Esophagus squamous epithelium (tissue), 5 donors: Measurements from ENCODE around the gene ZNF28. TPM values are rescaled to one million over a fixed set of nuclear protein-coding genes. Genes with fewer than 3 reads are reported as not detected.
"Not testable (repeated sequence)": the region's sequence is repeated elsewhere in the genome, so short reads cannot be mapped to it uniquely, and the experiment has no call there.

Experiments used
- DNase-seq: peaks from one replicate; lab custom pipeline; 2025; lab: John Stamatoyannopoulos, UW
- H3K27ac ChIP-seq, 4 donors: fragments of 200-600 bp; sonication (generic); one replicate each; pipeline ENCODE4 v1.5.1; 2016 to 2019; ENCODE audit warnings: mild to moderate bottlenecking in 1 of 4
- H3K27me3 ChIP-seq, 4 donors: fragments of 200-600 bp; sonication (generic); 1 replicate in 3 of 4; 2 replicates in 1 of 4; pipeline versions ENCODE4 v1.5.1 to v1.6.0; 2017 to 2021; ENCODE audit warnings: antibody characterized with exemption in 1 of 4
- H3K36me3 ChIP-seq, 3 donors: fragments of 200-600 bp; sonication (generic); one replicate each; pipeline ENCODE4 v1.5.1; 2016 to 2019
- H3K4me1 ChIP-seq, 3 donors: fragments of 200-600 bp; sonication (generic); one replicate each; pipeline ENCODE4 v1.5.1; 2017 to 2019
- H3K4me3 ChIP-seq, 4 donors: fragments of 200-600 bp; sonication (generic); 1 replicate in 3 of 4; 2 replicates in 1 of 4; pipeline ENCODE4 v1.5.1; 2016 to 2019; ENCODE audit warnings: mild to moderate bottlenecking in 2 of 4, moderate library complexity in 1 of 4
- H3K9me3 ChIP-seq, 3 donors: fragments of 200-600 bp; sonication (generic); one replicate each; pipeline ENCODE4 v1.5.1; 2016 to 2019
- POLR2A ChIP-seq, 4 donors: fragments of 450-650 bp; IDR thresholded peaks; one replicate each; pipeline ENCODE4 v1.6.1; 2017; ENCODE audit warnings: antibody characterized with exemption in 4 of 4, mild to moderate bottlenecking in 4 of 4, moderate library complexity in 3 of 4
- WGBS, 2 donors: methylation state at CpG; one replicate each; pipeline ENCODE4 v1.1.5; 2018; 5-methylcytosine and 5-hydroxymethylcytosine counted together
- intact Hi-C: fragments of 100-400 bp; cut with DNase I; formaldehyde crosslinking; loops from one replicate; pipeline ENCODE4 v1.15.0; 2022
- total RNA-seq, 4 donors: library from RNA; depleted of rRNA; stranded (reverse); fragments of >200 nt; gene quantifications; one replicate each; pipeline ENCODE4 v1.1.0, GENCODE V29; 2016
- TF ChIP-seq, protein P1 (sequence below), 6 experiments: fragments of 450-650 bp in 4 of 6; fragments of 200-600 bp in 2 of 6; sonication (generic) in 2 of 6; IDR thresholded peaks; one replicate each; pipeline ENCODE4 v1.5.1; 2016 to 2019; ENCODE audit warnings: antibody characterized with exemption in 6 of 6, mild to moderate bottlenecking in 4 of 6, moderate library complexity in 4 of 6
- donor health status: DM: yes; HTN: yes; CAD: no.

Gene ZNF28
- total RNA-seq, 4 donors from 2014 or later, result 4.0 to 11.8 (median 9.6) TPM

GRCh38 chr19:52786464-52787354 is 34.7 kb downstream of the ZNF28 start, which contains the start of gene ZNF600:
Gene ZNF600, minus strand, starts transcription at chr19:52786791. Its CDS starts 7,903 bp downstream, at chr19:52778888.
- peak; percentile 48 for DNase-seq
- WGBS, 2 donors, result 1 to 2% methylated on average over 38 to 39 of the region's 47 CpGs
- intact Hi-C loops, H3K27me3 ChIP-seq: not testable (repeated sequence)
- H3K4me3 ChIP-seq, result peak within 1 kb of the TSS; percentile 42 to 77 (median 65)
- peaks cover 0 to 30% (median 0%) of the 10 kb centered on the region in 3 donors for H3K9me3 ChIP-seq
- H3K4me1 ChIP-seq, result peaks cover 0 to 28% (median 4%) of the 10 kb centered on the region in 3 donors
- peaks cover 0 to 17% (median 0%) of the 10 kb centered on the region in 3 donors for H3K36me3 ChIP-seq
- peak within 1 kb of the TSS; percentile 78 to 91 (median 88) for H3K27ac ChIP-seq
- TF ChIP-seq, protein P1, sequence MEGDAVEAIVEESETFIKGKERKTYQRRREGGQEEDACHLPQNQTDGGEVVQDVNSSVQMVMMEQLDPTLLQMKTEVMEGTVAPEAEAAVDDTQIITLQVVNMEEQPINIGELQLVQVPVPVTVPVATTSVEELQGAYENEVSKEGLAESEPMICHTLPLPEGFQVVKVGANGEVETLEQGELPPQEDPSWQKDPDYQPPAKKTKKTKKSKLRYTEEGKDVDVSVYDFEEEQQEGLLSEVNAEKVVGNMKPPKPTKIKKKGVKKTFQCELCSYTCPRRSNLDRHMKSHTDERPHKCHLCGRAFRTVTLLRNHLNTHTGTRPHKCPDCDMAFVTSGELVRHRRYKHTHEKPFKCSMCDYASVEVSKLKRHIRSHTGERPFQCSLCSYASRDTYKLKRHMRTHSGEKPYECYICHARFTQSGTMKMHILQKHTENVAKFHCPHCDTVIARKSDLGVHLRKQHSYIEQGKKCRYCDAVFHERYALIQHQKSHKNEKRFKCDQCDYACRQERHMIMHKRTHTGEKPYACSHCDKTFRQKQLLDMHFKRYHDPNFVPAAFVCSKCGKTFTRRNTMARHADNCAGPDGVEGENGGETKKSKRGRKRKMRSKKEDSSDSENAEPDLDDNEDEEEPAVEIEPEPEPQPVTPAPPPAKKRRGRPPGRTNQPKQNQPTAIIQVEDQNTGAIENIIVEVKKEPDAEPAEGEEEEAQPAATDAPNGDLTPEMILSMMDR (IDR thresholded peaks at IDR 0.05), result peak in 5 of 6 experiments; percentile 17 to 54 (median 46)
- peak in 3 of 4 donors; percentile 20 to 71 (median 62) for TF ChIP-seq POLR2A (IDR thresholded peaks at IDR 0.05)

DNA sequence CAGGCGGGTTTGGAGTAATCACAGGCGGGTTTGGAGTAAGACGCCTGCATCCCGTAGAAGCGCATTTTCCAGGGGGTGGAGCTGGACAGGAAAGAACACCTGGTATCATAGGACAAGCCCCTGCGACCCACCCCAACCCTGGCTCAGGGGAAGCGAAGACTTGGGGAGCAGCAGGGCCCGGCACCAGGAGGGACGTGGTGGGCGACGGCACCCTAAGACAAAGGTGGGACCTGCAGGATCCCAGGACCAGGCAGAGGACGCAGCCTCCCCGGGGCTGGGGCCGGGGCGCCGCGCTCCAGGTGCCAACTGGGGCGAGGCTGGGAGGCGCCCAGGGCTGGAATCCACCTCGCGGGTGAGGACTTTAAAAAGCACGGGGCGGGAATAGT is 35.4 kb downstream of the ZNF28 start:
- 1% methylated on average over 15 of the region's 23 CpGs; no CpG with 5 or more reads in 1 of the 2 donors for WGBS, 2 donors
- no peak for DNase-seq
- TF ChIP-seq, protein P1 (IDR thresholded peaks at IDR 0.05), result no peak

DNA sequence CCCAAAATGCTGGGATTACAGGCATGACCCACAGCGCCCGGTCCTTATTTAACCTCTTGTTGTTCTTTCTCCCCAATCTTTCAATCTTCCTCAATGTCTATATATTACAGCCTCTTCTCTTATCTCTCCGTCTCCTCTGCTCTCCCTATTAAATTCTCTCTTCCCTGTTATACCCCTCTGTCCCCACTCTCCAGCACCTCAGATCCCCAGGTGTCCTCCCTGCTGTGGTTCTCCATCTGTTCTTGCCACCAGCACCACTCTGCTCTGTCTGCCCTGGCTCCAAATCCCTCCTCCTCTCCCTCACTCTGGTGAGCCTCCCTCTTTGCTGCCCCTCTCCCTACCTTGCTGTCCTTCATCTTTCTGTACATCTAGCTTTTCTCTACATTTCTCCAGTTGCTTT is 35.9 kb downstream of the ZNF28 start:
- H3K36me3 ChIP-seq, result peaks cover 0 to 29% (median 0%) of the 10 kb centered on the region in 3 donors
- H3K4me1 ChIP-seq, result peaks cover 0 to 28% (median 4%) of the 10 kb centered on the region in 3 donors
- TF ChIP-seq POLR2A (IDR thresholded peaks at IDR 0.05), result no peak
- TF ChIP-seq, protein P1 (IDR thresholded peaks at IDR 0.05), result no peak
- H3K27ac ChIP-seq, result peak overlapping the region in 1 of 4 donors; percentile 91
- no peak for DNase-seq
- H3K4me3 ChIP-seq, result peak overlapping the region in 3 of 4 donors; percentile 61 to 77 (median 69)
- H3K27me3 ChIP-seq, result no peaks in the 10 kb centered on the region
- intact Hi-C loops, result no loop called here
- H3K9me3 ChIP-seq, result peaks cover 0 to 27% (median 0%) of the 10 kb centered on the region in 3 donors
- 90 to 95% methylated on average over 3 of the region's 3 CpGs for WGBS, 2 donors

More for the DNA sequence above, 35.4 kb downstream of the ZNF28 start:
- Histone ChIP-seq H3K4me3 (peak overlapping the region; percentile 42 to 77 (median 65)), H3K4me1 (peaks cover 0 to 28% (median 4%) of the 10 kb centered on the region in 3 donors), H3K9me3 (peaks cover 0 to 30% (median 0%) of the 10 kb centered on the region in 3 donors), H3K27me3 (no peaks in the 10 kb centered on the region), H3K36me3 (peaks cover 0 to 23% (median 0%) of the 10 kb centered on the region in 3 donors), H3K27ac (peak overlapping the region; percentile 78 to 91 (median 88))
- intact Hi-C loops, result no loop called here

DNA sequence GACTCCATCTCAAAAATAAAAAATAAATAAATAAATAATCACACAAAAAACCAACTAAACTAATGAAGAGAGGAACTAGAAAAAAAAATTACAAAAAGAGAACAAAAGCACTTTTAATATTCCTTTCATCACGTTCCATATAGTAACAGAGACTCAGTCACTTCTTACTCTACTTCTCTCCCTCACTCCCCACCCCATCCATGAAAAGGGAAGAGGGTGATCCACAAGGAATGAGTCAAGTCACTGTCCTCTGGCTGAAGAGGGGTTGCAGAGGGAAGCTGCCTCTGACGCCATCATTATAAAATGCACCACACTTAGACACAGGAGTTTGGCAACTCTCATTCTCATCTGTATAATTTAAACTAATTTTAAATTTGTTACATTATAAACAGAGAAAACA is 38.6 kb downstream of the ZNF28 start:
- H3K4me3 ChIP-seq, DNase-seq, intact Hi-C loops, H3K27me3 ChIP-seq, H3K27ac ChIP-seq: not testable (repeated sequence)
- 70 to 80% methylated on average over 2 of the region's 2 CpGs for WGBS, 2 donors
- Histone ChIP-seq H3K9me3 (peaks cover 0 to 30% (median 0%) of the 10 kb centered on the region in 3 donors), H3K4me1 (peaks cover 0 to 28% (median 4%) of the 10 kb centered on the region in 3 donors), H3K36me3 (peaks cover 0 to 55% (median 0%) of the 10 kb centered on the region in 3 donors)

- Histone ChIP-seq H3K36me3 (peaks cover 0 to 92% (median 6%) of the 10 kb centered on the region in 3 donors), H3K4me1 (no peaks in the 10 kb centered on the region), H3K27me3 (no peaks in the 10 kb centered on the region), H3K4me3 (no peak overlapping the region), H3K9me3 (peaks cover 0 to 49% (median 0%) of the 10 kb centered on the region in 3 donors), H3K27ac (no peak overlapping the region)
- no peak for TF ChIP-seq POLR2A (IDR thresholded peaks at IDR 0.05)
- TF ChIP-seq, protein P1 (IDR thresholded peaks at IDR 0.05), result no peak
- intact Hi-C loops, result no loop called here
- whole genome bisulfite sequencing, 2 donors, result 71 to 74% methylated on average over 1 to 3 of the region's 3 CpGs
- no peak for DNase-seq
Measured at GRCh38 chr19:52778811-52779210, 42.6 kb downstream of the ZNF28 start.

- H3K36me3 ChIP-seq, H3K4me3 ChIP-seq, H3K4me1 ChIP-seq, DNase-seq, intact Hi-C loops, H3K27ac ChIP-seq, H3K27me3 ChIP-seq: not testable (repeated sequence)
- WGBS, 2 donors, result 48 to 56% methylated on average over 1 to 2 of the region's 2 CpGs
- H3K9me3 ChIP-seq, result peaks cover 0 to 47% (median 0%) of the 10 kb centered on the region in 3 donors
Measured at GRCh38 chr19:52756447-52756846, 65.0 kb downstream of the ZNF28 start.
